ENCODE measurements around the gene CFAP97D2.
"Not testable (repeated sequence)": the region's sequence is repeated elsewhere in the genome, so short reads cannot be mapped to it uniquely, and the experiment has no call there.

CFAP97D2 gene

DNA sequence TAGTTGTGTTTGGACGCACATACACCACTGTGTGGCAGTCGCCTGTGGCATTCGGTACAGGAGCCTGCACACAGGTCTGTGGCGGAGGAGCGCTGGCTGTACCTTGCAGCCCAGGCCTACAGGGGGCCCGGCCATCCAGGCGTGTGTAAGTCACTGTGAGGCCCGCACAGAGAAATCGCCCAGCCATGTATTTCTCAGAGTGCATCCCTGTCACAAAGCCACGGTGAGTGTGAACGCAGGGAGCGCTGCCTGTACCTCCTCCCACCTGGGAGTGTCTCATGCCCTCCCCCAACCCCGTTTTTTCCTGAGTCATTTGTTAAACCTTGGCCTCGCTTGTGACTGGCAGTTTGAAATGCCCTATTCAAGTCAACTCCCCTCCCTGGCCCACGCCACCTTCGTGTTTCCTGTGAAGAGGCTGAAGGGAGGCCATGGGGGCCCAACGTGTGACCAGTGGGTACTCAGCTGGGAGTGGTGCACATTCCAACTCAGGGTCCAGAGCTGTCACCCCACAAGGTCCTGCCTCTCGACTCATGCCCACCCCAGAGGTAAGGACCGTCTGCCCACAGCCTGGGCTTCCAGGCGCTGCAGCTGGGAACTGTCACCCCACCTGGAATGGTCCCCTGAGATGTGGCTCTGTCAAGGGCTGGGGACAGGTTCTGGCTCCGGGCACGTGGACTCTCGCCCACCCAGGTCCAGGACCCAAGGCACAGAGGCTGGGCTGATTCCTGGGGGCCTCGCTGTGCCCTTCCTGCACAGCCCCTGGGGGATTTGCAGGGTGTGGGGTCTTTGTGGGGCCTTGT is 35.1 kb upstream of the CFAP97D2 start:
- no peak for DNase-seq (ENCODE audit: low read depth)

DNA sequence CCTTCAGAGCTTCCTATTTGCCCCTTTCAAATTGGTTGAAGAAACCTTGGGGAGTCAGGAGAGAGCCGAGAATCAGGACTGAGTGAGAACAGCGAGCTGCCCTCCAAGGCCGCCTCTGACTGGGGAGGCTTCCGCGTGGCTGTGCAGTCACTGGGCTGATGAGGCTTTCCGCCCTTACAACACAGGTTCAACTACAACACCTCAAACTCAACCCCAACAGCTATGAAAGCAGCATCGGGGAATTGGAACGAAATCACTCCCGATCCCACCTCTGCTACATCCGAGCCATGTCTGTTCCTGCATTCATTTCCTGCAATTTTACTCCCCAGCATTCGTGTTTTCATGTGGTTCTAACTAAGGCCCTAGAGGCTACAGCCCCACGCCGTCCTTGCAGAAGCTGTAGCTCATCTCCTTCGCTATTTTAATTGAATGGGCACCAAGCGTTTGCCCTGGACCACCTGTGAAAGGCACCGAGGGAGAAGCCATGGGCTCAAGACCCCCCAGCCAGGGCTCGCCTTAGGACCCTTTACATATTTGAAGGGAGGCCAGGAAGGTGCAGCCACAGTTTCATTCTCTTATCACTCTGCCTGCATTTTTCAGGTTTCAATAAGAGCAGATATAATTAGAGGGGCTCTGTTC is 34.3 kb upstream of the CFAP97D2 start:
- DNase-seq (ENCODE audit: low read depth), result no peak

DNA sequence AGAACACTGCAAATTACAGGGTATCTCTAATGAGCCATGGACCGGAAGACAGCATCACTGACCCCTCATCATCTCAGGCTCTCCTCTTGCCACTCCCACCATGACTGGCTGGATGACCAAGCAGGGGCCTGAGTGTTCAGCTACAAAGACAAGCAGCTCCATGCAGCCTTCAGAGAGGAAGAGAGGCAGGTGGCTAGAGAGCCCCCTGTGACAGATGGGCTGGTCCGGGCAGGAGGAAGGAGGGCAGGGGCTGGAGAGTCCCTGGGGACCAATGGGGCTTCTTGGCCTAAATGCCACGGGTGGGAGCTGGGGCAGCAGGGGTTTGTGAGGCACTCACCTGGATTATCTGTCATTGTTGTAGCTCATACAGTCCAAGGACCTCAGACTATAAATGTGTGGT is 33.8 kb upstream of the CFAP97D2 start:
- DNase-seq (ENCODE audit: low read depth), result no peak

DNA sequence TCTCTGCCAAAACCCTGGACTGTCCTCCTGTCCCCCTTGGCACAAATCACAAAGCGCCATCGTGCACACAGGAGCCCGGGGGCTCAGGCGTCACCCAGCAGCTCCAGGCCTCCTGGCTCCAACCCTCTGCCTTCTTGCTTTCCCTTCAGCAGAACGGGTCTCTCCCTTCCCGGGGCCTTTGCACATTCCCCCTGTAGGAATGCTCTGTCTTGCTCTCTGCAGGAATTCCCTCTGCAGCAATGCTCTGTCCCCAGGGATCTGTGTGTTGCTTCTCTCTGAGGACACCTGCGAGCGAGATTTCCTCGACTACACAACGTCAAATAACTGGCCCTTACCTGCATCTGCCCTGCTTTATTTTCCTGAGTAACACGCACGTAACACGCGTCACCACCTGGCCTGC is 33.3 kb upstream of the CFAP97D2 start:
- DNase-seq (ENCODE audit: low read depth), result no peak

DNA sequence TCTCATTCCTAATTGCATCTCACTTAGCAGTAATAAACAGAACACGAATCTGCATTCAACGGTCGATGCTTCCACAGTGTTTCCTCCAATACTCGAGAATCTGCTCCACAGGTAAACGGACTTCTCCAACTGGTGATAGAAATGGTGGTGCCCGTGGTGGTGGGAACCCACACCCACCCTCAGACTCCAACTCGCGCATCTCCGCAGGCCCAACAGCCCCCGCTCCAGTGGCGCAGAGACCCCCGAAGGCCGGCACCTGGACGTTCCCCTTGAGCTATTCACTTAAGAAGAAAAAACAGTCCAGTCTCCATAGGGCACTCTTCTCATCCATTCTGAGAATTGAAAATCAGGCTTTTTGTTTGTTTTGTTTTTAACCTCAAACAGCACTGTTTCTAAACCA is 32.9 kb upstream of the CFAP97D2 start:
- no peak for DNase-seq (ENCODE audit: low read depth)

DNA sequence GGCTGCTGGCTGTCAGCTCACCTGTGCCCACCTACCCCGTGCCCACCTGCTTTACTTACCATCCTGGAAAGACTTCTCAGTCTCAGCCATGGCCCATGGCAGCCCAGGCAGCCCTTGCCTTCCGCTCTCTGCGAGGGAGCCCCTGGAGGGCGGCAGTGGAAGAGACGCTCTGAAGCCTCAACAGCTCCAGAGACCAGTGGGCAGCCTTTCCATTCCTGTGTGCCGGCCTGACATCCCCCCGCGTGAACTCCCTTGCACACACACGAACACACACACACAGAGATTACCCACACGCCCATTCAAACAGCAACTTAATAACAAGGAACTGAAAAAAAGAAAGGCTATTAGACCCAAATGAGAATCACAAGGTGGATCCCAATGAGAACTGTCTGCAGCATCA is 32.4 kb upstream of the CFAP97D2 start:
- no peak for DNase-seq (ENCODE audit: low read depth)

DNA sequence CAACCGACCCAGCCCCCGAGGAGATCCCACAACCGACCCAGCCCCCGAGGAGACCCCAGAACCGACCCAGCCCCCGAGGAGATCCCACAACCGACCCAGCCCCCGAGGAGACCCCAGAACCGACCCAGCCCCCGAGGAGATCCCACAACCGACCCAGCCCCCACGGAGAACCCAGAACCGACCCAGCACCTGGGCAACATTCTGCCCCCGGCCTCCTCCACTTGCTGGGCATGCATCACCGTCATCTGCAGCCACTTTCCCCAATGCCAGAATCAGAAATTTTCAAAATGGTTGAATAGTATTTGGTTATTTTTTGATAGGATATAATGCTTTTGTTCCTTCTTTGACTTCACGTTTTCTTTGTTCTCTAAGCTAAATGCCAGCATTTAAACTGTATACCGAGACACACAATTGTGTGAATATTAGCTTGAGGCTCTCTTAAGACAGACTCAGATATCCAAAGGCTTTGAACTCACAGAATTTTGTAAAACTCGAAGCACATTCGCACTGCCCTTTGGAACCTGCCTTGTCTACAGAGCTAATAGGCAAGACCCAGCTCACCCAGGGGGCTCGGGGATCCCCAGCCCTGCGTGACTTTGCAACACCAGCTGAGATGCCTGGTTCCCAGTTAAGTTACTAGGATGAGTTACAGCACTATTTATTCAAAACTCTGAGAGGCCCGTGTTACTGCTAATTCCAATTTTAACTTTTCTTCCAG is 31.1 kb upstream of the CFAP97D2 start:
- no peak for DNase-seq (ENCODE audit: low read depth)

DNA sequence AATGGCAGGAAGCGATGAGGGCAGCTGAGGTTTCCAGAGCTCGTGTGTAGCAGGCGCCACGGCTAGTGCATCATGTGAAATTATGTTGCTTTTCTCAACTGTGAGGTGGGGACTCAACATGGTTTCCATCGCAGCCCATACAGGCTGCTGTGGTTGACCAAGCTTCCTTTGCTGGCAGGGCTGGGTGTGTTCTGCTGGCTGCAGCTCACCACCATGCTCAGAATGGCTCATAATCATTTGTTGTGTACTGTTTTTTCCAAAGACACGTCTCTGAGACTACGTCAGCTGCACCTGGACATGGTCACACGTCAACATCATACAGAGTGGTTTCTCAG is 30.6 kb upstream of the CFAP97D2 start:
- no peak for DNase-seq (ENCODE audit: low read depth)

DNA sequence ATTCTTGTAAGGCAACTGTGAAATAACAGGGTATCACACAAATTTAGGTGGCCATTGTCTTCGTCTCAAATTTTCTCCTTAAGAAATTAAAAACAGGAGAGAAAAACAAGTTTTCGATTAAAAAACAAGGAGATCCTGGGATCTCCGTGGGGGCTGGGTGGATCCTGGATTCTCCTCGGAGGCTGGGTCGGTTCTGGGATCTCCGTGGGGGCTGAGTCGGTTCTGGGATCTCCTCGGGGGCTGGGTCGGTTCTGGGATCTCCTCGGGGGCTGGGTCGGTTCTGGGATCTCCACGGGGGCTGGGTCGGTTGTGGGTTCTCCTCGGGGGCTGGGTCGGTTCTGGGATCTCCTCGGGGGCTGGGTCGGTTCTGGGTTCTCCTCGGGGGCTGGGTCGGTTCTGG is 30.2 kb upstream of the CFAP97D2 start:
- not testable (repeated sequence) for DNase-seq (ENCODE audit: low read depth)

DNA sequence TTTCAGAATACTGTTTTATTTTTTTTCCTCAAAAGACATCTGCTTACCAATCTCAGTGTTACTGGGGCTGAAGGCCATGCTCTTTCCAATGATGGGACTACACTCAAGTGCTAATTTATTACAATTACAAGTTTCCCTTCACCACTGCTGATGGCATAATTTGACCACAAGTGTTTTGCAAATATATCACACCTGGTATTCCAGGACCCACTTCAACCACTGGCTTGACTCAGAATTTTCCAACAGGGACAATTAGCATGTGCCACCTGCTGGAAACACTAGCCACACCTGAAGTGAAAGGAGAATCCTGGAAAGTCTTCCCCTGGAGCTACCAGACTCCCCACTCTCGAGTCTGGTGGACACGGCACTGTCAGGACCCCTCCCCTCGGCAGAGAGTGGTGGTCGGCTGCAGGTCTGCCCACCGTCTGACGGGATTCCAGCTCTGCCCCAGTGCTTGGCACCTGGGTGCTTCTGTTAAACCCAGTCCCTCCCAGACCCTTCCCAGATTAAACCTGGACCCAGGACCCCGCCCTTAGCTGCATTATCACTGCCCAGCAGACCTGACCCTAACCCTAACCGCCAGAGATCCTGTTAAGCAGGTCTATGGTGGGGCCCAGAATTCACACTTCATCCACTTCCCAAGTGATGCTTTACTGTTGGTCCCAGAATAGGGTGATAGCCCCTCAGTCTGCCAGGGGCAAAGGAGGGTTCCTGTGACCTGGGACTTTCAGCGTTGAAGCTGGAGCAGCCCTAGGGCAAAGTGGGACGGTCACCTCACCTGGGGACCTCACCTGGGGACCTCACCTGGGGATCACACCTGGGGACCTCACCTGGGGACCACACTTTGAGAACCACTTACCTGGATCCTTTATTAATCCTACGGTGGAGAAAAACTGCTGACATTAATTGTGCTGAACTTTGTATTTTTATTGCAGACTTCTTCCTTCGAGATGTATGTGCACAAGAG is 29.0 kb upstream of the CFAP97D2 start:
- DNase-seq (ENCODE audit: low read depth), result no peak

DNA sequence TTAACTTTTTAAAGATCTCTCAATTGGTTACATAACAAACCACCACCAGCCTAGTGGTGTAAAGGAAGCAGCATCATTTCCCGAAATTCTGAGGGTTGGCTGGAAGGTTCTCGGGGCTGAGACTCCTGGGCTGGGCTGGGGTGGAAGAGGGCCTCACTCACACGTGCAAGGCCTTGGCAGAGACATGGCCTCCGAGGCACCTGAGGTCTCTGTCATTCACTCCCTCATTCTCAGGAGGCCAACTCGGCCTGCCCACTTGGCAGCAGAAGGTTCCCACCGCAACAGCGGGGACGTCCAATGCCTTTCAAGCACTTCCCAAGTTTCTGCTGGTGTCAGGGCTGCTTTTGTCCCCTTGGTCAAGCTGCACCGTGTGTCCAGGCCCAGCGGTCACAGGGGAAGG is 28.0 kb upstream of the CFAP97D2 start:
- no peak for DNase-seq (ENCODE audit: low read depth)

DNA sequence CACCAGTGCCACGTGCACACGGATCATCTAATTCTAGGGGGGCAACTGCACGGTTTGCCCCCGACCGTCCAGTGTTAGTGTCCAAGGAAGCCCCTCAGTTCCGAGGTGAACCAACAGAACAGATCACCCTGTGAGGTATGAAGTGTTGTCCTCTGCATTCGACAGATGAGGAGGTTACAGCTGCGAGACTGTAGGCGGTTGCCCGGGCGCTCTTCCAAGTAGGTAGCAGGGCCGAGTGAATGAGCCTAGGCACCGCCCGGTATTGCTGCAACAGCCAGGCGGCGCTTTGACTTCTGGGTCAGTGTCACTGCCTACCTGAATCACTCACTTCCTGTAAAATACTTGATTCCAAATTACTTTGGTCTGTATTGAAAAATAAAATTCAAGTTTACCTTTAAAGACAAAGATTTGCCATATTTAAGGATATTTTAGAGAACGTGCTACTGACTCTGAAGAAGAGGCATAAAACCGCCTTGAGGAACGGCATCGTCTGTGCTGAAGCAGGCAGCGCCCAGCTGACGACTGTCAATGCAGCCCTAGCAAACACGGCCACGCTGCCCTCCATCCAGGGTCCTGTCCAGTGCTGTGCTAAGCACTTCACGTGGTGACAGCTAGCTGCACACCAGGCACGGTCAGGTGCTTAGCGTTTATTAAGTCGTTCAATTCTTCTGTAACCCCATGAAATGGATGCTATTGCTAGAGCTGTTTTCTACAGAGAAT is 27.3 kb upstream of the CFAP97D2 start:
- DNase-seq (ENCODE audit: low read depth), result no peak

DNA sequence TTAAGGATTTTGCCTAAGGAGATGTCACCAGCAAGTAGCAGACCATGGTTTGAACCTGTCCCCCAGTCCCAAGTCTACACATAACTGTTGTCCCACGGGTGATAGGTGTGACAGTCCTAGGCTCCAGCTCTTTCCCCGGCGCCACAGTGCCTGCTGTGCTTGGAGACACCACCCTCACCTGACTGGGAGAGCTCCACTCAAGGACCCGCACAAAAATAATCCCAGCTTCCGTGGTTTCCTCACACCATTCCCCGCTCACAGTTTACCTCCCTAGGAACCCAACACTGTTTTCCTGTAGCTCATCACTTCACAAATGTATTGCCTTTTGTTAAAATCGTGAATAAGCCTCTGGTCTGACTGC is 26.8 kb upstream of the CFAP97D2 start:
- DNase-seq (ENCODE audit: low read depth), result no peak

DNA sequence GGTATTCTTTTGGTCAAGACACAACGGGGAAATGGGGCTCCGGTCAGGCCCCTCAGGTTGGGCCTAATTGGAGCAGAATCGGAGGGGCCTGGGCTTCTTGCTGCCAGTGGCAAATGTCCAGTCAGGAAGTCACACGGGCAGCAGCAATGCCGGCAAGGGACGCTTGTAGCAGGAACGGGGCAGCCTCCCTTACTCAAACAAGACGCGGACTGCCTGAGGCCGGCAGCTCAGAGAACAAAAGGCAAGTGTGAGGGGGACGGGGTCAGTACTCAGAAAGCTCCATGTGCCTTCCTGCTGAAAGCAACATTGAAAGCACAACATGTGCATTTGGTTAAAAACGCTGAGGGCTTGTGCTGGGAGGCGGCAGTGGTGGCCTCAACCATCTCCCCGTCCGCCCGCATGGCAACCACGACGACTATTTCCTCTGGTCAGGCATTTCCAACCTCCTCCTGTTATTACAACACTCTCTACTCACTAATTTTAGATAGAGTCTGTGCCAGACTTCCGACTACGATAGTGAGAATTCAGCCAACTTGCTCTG is 26.2 kb upstream of the CFAP97D2 start:
- DNase-seq (ENCODE audit: low read depth), result no peak

DNA sequence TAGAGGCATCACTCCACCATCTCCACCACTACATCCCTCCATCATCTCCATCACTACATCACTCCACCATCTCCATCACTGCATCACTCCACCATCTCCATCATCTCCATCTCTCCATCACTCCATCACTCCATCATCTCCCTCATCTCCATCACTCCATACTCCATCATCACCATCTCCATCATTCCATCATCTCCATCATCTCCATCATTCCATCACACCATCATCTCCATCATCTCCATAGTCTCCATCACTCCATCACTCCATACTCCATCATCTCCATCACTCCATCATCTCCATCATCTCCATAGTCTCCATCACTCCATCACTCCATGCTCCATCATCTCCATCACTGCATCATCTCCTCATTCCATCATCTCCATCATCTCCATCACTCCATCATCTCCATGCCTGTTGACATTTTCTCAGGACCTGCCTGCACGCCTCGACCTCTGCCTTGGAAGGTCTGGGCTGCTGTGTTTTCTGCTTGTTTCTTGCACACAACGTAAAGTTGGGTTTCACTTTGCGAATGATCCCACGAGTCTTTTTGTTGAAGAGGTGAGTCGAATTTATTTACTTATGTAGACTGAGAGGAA is 25.5 kb upstream of the CFAP97D2 start:
- no peak for DNase-seq (ENCODE audit: low read depth)

DNA sequence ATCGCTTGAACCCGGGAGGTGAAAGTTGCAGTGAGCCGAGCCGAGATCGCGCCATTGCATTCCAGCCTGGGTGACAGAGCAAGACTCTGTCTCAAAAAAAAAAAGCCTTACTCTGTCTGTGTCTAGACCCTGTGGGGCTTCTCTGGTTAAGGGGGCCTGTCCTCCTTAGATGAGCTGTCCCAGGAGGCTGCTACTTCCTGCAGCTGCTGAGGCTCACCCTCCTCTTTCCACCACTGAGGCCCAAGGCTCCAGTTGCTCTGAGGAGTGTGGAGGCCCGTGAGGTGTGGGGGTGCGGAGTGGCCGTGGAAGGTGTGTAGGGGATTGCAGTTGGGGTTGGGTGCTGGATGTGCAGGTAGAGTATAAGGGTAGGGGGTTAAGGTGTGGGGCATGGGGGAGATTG is 24.6 kb upstream of the CFAP97D2 start:
- no peak for DNase-seq (ENCODE audit: low read depth)

DNA sequence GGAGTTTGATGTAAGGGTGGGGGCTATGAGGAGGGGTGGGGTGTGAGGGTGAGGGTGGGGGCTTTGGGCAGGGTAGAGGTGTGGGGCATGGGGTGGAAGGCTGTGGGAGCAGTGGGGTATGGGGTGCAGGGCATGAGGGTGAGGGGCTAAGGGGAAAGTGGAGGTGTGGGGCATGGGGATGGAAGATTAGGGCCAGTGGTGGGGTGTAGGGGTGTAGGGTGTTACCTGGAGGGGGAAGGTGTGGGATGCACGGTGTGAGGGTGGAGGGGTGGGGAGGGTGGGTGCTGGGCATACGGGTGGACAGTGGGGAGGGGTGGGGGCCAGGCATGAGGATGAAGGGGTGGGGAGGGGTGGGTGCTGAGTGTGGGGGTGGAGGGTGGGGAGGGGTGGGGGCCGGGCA is 23.7 kb upstream of the CFAP97D2 start:
- DNase-seq (ENCODE audit: low read depth), result no peak

DNA sequence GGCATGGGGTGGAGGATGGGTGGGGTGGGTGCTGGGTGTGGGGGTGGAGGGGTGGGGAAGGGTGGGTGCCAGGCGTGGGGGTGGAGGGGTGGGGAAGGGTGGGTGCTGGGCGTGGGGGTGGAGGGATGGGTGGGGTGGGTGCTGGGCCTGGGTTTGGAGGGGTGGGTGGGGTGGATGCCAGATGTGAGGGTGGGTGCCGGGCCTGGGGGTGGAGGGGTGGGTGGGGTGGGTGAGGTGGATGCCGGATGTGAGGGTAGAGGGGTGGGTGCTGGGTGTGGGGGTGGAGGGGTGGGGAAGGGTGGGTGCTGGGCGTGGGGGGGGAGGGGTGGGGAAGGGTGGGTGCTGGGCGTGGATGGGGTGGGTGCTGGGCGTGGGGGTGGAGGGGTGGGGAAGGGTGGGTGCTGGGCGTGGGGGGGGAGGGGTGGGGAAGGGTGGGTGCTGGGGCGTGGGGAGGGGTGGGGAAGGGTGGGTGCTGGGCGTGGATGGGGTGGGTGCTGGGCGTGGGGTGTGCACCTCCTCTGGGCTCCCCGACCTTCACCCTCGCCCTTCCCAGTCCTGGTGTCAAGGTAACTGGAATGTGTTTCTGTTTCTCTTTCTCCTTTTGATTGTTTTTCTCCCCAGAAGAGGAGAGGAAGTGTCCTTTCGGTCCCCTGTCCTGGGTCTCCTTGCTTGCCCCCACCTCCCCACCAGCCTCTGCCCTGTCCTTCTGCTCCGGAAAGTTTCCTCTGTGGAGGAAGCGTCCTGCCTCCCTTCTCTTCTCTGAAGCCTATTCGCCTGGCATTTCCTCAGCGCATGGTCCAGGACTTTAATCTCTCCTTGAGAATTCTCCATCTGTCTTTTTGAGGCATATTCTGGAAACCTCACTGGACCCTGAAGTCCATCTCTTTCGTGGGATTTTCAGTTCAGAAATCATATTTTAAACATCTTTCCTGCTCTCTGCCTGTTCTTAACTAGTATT is 22.9 kb upstream of the CFAP97D2 start:
- DNase-seq (ENCODE audit: low read depth), result no peak

DNA sequence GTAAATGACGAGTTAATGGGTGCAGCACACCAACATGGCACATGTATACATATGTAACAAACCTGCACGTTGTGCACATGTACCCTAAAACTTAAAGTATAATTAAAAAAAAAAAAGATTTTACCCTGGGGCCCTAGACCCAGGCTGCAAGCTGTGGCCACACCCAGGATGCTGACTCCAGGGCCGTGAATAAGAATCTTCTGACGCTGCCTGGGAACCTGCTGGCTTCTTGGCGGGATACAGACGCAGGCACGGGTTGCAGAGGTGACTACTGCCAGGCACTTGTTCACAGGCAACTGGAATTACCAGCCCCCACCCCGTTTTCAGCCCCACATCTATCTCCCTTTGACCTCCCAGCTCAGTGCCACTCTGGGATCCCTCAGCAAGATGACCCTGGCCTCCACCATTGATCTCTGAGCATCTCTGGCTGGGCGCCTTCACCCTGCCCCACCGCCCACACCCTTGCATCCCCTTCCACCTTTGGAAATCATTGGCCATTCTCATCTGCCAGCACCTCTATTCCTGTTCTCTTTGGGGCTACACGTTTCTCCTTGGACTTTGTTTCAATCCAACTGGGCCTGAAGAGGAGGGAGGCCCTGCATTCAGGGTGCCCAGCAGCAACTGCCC is 21.1 kb upstream of the CFAP97D2 start:
- DNase-seq (ENCODE audit: low read depth), result no peak

Measured in HS-27A (cell line).